ENCODE data around the gene TBC1D4. TPM values are rescaled to one million over a fixed set of nuclear protein-coding genes. Genes with fewer than 3 reads are reported as not detected.

TBC1D4 gene
- total and polyA plus RNA-seq, 9 of the 15 experiments (the other 6 are each of a cell fraction or from before 2014, with no cell fraction given): 2.8 to 12.3 (median 7.0) TPM

- TF ChIP-seq ZMIZ1 (IDR thresholded peaks at IDR 0.05; ENCODE audit: low read depth in 2 of 2, low read length in 2 of 2) (no peak), HCFC1 (IDR thresholded peaks at IDR 0.05; ENCODE audit: low read depth, low read length) (no peak), MNT (conservative IDR thresholded peaks at IDR 0.05) (no peak)
These were observed 81.2 kb downstream of the TBC1D4 start (continued) for GRCh38 chr13:75400775-75401174.

- POLR2A ChIA-PET: no interaction called here
- CTCF ChIA-PET (ENCODE audit: low intra/inter-chr PET ratio): no interaction called here
- Histone ChIP-seq H3K4me3 (no peak overlapping the region), H3K27me3 (ENCODE audit: control insufficient read depth in 2 of 2, insufficient read depth in 2 of 2, low read length in 2 of 2) (no peaks in the 10 kb centered on the region), H4K20me1 (replicated peaks; ENCODE audit: control insufficient read depth, insufficient read depth, low read length) (no peaks in the 10 kb centered on the region), H3K4me2 (ENCODE audit: insufficient read depth, low read length) (no peak overlapping the region), H3K9ac (ENCODE audit: insufficient read depth in 1 of 2, low read depth in 2 of 2, low read length in 2 of 2) (no peak overlapping the region), H3K27ac (ENCODE audit: extremely low read depth, low read depth, low read length) (no peak overlapping the region), H3K4me1 (replicated peaks in 1 of 2; ENCODE audit: control insufficient read depth in 2 of 2, insufficient read depth in 2 of 2, low read length in 2 of 2) (no peaks in the 10 kb centered on the region), H3K36me3 (ENCODE audit: control insufficient read depth, insufficient read depth, low read length) (no peaks in the 10 kb centered on the region), H3K9me1 (ENCODE audit: control insufficient read depth, insufficient read depth, low read length) (no peaks in the 10 kb centered on the region), H3K79me2 (ENCODE audit: control insufficient read depth, insufficient read depth, low read length) (peaks cover 3% of the 10 kb centered on the region; the same call in 2 of the 3 replicates), H3K9me3 (replicated peaks; ENCODE audit: control insufficient read depth, insufficient read depth, low read depth, low read length) (no peaks in the 10 kb centered on the region; the same call in 1 of the 2 replicates), H2AFZ (ENCODE audit: low read depth, low read length) (no peak overlapping the region)
- TF ChIP-seq BHLHE40 (IDR thresholded peaks at IDR 0.05; ENCODE audit: low read length): no peak
- TF ChIP-seq CBFA2T3 (IDR thresholded peaks at IDR 0.05): no peak
- TF ChIP-seq ZNF354B (CRISPR knock-in tag; IDR thresholded peaks at IDR 0.05): no peak
- no peak for TF ChIP-seq MAX (CRISPR knock-in tag; IDR thresholded peaks at IDR 0.05)
- TF ChIP-seq ZBTB43 (CRISPR knock-in tag; IDR thresholded peaks at IDR 0.05): no peak
- TF ChIP-seq ZNF639 (CRISPR knock-in tag; conservative IDR thresholded peaks at IDR 0.05 in 1 of 2, IDR thresholded peaks at IDR 0.05 in 1 of 2): no peak
- no peak for TF ChIP-seq ZNF175 (CRISPR knock-in tag; IDR thresholded peaks at IDR 0.05; ENCODE audit: low read depth)
- no TSS peak for BruUV-seq (replicated peaks)
- in situ Hi-C loops (cut with MboI) (no loop called here), intact Hi-C loops (cut with micrococcal nuclease) (no loop called here)
- DNase-seq (ENCODE audit: extremely low read depth in 1 of 4, low spot score in 3 of 4) (no peak), FAIRE-seq (no peak), ATAC-seq (no peak)
- 42% methylated on average over 2 of the region's 2 CpGs for WGBS (ENCODE audit: insufficient coverage, low coverage, missing lambda C conversion rate)
These were observed 82.1 kb downstream of the TBC1D4 start for GRCh38 chr13:75399879-75400217.

Data from K562 (cell line).